Keratinocyte (primary cell): ENCODE measurements around the gene ARSB. TPM values are rescaled to one million over a fixed set of nuclear protein-coding genes. Genes with fewer than 3 reads are reported as not detected.

Experiments
- DNase-seq: peaks from one replicate; pipeline ENCODE4 v3.0.0-alpha.2; 2011; ENCODE audit warnings: low read depth, missing footprints, low spot score
- FAIRE-seq: peaks from 2 replicates; lab custom pipeline; 2011; peaks lifted over from hg19 to GRCh38; lab: Jason Lieb, UNC
- H2AFZ ChIP-seq: 2 replicates; pipeline ENCODE4 v1.6.0; 2012; ENCODE audit warnings: low read length, control low read depth, inconsistent platforms; ENCODE audit not compliant: control insufficient read depth
- H3K27ac ChIP-seq: 2 replicates; pipeline ENCODE4 v1.5.1; 2011; ENCODE audit warnings: low read length; ENCODE audit not compliant: control insufficient read depth, insufficient read depth
- H3K27me3 ChIP-seq: 3 replicates; pipeline ENCODE4 v1.6.0; 2011; ENCODE audit warnings: low read length; ENCODE audit not compliant: control insufficient read depth, insufficient read depth; ENCODE audit errors: extremely low read depth
- H3K36me3 ChIP-seq, 2 experiments: 2 replicates in 1 of 2; 3 replicates in 1 of 2; pipeline ENCODE4 v1.5.1; 2011; ENCODE audit warnings: low read length in 2 of 2, mild to moderate bottlenecking in 1 of 2; ENCODE audit not compliant: control insufficient read depth in 2 of 2, insufficient read depth in 2 of 2; ENCODE audit errors: extremely low read depth in 1 of 2
- H3K4me1 ChIP-seq: 3 replicates; pipeline ENCODE4 v1.5.1; 2011; ENCODE audit warnings: low read length; ENCODE audit not compliant: control insufficient read depth, insufficient read depth; ENCODE audit errors: extremely low read depth
- H3K4me2 ChIP-seq: 3 replicates; pipeline ENCODE4 v1.6.0; 2011; ENCODE audit warnings: low read depth, low read length; ENCODE audit not compliant: control insufficient read depth, insufficient read depth; ENCODE audit errors: extremely low read depth
- H3K4me3 ChIP-seq, 3 experiments: fragments of 200-600 bp in 1 of 3; sonication (generic) in 1 of 3; 2 replicates in 2 of 3; 3 replicates in 1 of 3; pipeline ENCODE4 v1.5.1; 2011 to 2016; ENCODE audit warnings: low read length in 3 of 3, mild to moderate bottlenecking in 3 of 3, control low read depth in 2 of 3, inconsistent platforms in 1 of 3, low read depth in 1 of 3, mixed read lengths in 1 of 3, mixed run types in 1 of 3, moderate library complexity in 1 of 3; ENCODE audit not compliant: control insufficient read depth in 2 of 3, insufficient read depth in 2 of 3; ENCODE audit errors: extremely low read depth in 1 of 3
- H3K79me2 ChIP-seq: 2 replicates; pipeline ENCODE4 v1.6.0; 2012; ENCODE audit warnings: low read length; ENCODE audit not compliant: control insufficient read depth, insufficient read depth
- H3K9ac ChIP-seq: 3 replicates; pipeline ENCODE4 v1.6.0; 2011; ENCODE audit warnings: low read length; ENCODE audit not compliant: control insufficient read depth, insufficient read depth; ENCODE audit errors: extremely low read depth
- H3K9me1 ChIP-seq: 3 replicates; pipeline ENCODE4 v1.6.0; 2011; ENCODE audit warnings: low read length; ENCODE audit not compliant: control insufficient read depth, insufficient read depth; ENCODE audit errors: extremely low read depth
- H3K9me3 ChIP-seq: 2 replicates; pipeline ENCODE4 v1.5.1; 2012; ENCODE audit warnings: low read depth, low read length; ENCODE audit not compliant: control insufficient read depth
- H4K20me1 ChIP-seq: 3 replicates; pipeline ENCODE4 v1.6.0; 2011; ENCODE audit warnings: low read length; ENCODE audit not compliant: control insufficient read depth, insufficient read depth; ENCODE audit errors: extremely low read depth
- EZH2 ChIP-seq: IDR thresholded peaks from one replicate; pipeline ENCODE4 v1.6.1; 2012; ENCODE audit warnings: inconsistent platforms, mild to moderate bottlenecking, low read length, moderate library complexity
- dilution Hi-C: fragments of 300-500 bp; cut with MboI; formaldehyde crosslinking; loops from one replicate; pipeline ENCODE4 v1.7.0; 2020; ENCODE audit warnings: low sequenced_read_pairs; ENCODE audit not compliant: extremely low pct_ligation_motif_present
- polyA plus RNA-seq, 5 experiments: library from polyadenylated mRNA; depleted of rRNA in 3 of 5; stranded (reverse) in 3 of 5; stranded (forward) in 1 of 5; unstranded in 1 of 5; fragments of >200 nt; gene quantifications; 1 replicate in 1 of 5; 2 replicates in 3 of 5; 3 replicates in 1 of 5; pipeline versions ENCODE4 v1.2.1 to v1.2.3, GENCODE V29; 2011 to 2012; ENCODE audit warnings: missing spikeins in 2 of 5, low read depth in 1 of 5, low replicate concordance in 1 of 5
- TF ChIP-seq, protein P1 (sequence below), 3 experiments: IDR thresholded peaks in 1 of 3; conservative IDR thresholded peaks in 1 of 3; optimal IDR thresholded peaks in 1 of 3; 2 replicates in 2 of 3; 3 replicates in 1 of 3; pipeline versions ENCODE3 to v1.5.1; 2011; ENCODE audit warnings: low read length in 3 of 3, mild to moderate bottlenecking in 3 of 3, moderate library complexity in 2 of 3, control low read depth in 1 of 3, inconsistent platforms in 1 of 3; ENCODE audit not compliant: insufficient read depth in 2 of 3; ENCODE audit errors: extremely low read depth in 1 of 3

ARSB gene
- polyA plus RNA-seq, 1 donor (not counting 4 experiments of a cell fraction or from before 2014, with no cell fraction given): 4.5 TPM

GRCh38 chr5:78845470-78845869 is 139.6 kb downstream of the ARSB start:
- FAIRE-seq (no peak), DNase-seq (no peak)
- H3K9me1 ChIP-seq: no peaks in the 10 kb centered on the region
- H3K27ac ChIP-seq: no peak overlapping the region
- H3K79me2 ChIP-seq: no peaks in the 10 kb centered on the region
- no peak overlapping the region for H3K4me3 ChIP-seq
- H3K9me3 ChIP-seq: no peaks in the 10 kb centered on the region
- H4K20me1 ChIP-seq: no peaks in the 10 kb centered on the region
- no peaks in the 10 kb centered on the region for H3K27me3 ChIP-seq
- dilution Hi-C loops: no loop called here
- no peak overlapping the region for H3K9ac ChIP-seq
- TF ChIP-seq, protein P1, sequence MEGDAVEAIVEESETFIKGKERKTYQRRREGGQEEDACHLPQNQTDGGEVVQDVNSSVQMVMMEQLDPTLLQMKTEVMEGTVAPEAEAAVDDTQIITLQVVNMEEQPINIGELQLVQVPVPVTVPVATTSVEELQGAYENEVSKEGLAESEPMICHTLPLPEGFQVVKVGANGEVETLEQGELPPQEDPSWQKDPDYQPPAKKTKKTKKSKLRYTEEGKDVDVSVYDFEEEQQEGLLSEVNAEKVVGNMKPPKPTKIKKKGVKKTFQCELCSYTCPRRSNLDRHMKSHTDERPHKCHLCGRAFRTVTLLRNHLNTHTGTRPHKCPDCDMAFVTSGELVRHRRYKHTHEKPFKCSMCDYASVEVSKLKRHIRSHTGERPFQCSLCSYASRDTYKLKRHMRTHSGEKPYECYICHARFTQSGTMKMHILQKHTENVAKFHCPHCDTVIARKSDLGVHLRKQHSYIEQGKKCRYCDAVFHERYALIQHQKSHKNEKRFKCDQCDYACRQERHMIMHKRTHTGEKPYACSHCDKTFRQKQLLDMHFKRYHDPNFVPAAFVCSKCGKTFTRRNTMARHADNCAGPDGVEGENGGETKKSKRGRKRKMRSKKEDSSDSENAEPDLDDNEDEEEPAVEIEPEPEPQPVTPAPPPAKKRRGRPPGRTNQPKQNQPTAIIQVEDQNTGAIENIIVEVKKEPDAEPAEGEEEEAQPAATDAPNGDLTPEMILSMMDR (optimal IDR thresholded peaks at IDR 0.05 in 1 of 3, IDR thresholded peaks at IDR 0.05 in 1 of 3, conservative IDR thresholded peaks at IDR 0.05 in 1 of 3; ENCODE audit: extremely low read depth in 1 of 3, insufficient read depth in 2 of 3, low read length in 3 of 3): no peak
- no peak for TF ChIP-seq EZH2
- H3K4me2 ChIP-seq: no peak overlapping the region
- no peaks in the 10 kb centered on the region for H3K36me3 ChIP-seq
- H2AFZ ChIP-seq: no peak overlapping the region
- H3K4me1 ChIP-seq: no peaks in the 10 kb centered on the region

DNA sequence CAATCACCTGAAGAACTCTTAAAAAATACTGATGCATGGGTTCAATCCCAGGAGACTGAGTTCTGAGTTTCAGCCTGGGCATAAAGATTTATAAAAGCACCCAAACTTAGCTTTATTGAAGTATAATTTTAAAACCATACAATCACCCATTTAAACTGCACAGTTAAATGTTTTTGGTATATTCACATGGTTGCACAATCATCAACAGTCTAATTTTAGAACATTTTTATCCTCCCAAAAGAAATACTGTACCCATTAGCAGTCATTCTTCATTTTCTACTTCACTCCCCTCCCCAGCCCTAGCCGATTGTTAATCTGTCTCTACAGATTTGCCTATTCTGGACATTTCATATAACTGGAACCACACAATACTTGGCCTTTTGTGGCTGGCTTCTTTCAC is 141.7 kb downstream of the ARSB start:
- H2AFZ ChIP-seq: no peak overlapping the region
- no peaks in the 10 kb centered on the region for H3K36me3 ChIP-seq
- FAIRE-seq: no peak
- no peak overlapping the region for H3K9ac ChIP-seq
- no peaks in the 10 kb centered on the region for H3K79me2 ChIP-seq
- TF ChIP-seq EZH2: no peak
- TF ChIP-seq, protein P1 (optimal IDR thresholded peaks at IDR 0.05 in 1 of 3, IDR thresholded peaks at IDR 0.05 in 1 of 3, conservative IDR thresholded peaks at IDR 0.05 in 1 of 3; ENCODE audit: extremely low read depth in 1 of 3, insufficient read depth in 2 of 3, low read length in 3 of 3): no peak
- no peak overlapping the region for H3K27ac ChIP-seq
- no peak for DNase-seq
- no peaks in the 10 kb centered on the region for H3K4me1 ChIP-seq
- H3K9me3 ChIP-seq: no peaks in the 10 kb centered on the region
- no peak overlapping the region for H3K4me2 ChIP-seq
- no peaks in the 10 kb centered on the region for H3K9me1 ChIP-seq
- dilution Hi-C loops: no loop called here
- H3K27me3 ChIP-seq: no peaks in the 10 kb centered on the region
- no peaks in the 10 kb centered on the region for H4K20me1 ChIP-seq
- no peak overlapping the region for H3K4me3 ChIP-seq
